Activated CD4-positive, alpha-beta T cell treated with anti-CD3 and anti-CD28 coated beads, Interleukin-2, amount 10 ng/mL, durations not matched to agents 24 days and 14 days (primary cell): ENCODE data around the gene STK39. TPM values are rescaled to one million over a fixed set of nuclear protein-coding genes. Genes with fewer than 3 reads are reported as not detected.

Experiments
- DNase-seq: peaks from one replicate; pipeline ENCODE4 v3.0.0; 2022
- H3K27ac Mint-ChIP-seq: one replicate; pipeline ENCODE4 v1.8.0; 2022; ENCODE audit warnings: mild to moderate bottlenecking, mixed read lengths
- H3K27me3 Mint-ChIP-seq: one replicate; pipeline ENCODE4 v1.8.0; 2022; ENCODE audit warnings: mixed read lengths
- H3K36me3 Mint-ChIP-seq: one replicate; pipeline ENCODE4 v1.8.0; 2022; ENCODE audit warnings: low read depth, mild to moderate bottlenecking, mixed read lengths
- H3K4me1 Mint-ChIP-seq: one replicate; pipeline ENCODE4 v1.8.0; 2021; ENCODE audit warnings: mixed read lengths
- H3K4me3 Mint-ChIP-seq: one replicate; pipeline ENCODE4 v1.8.0; 2022; ENCODE audit warnings: mild to moderate bottlenecking, moderate library complexity, mixed read lengths
- H3K9me3 Mint-ChIP-seq: one replicate; pipeline ENCODE4 v1.8.0; 2021; ENCODE audit warnings: mixed read lengths
- intact Hi-C: fragments of 100-400 bp; cut with micrococcal nuclease; formaldehyde crosslinking; loops from one replicate; pipeline ENCODE4 v1.15.1; 2023
- total RNA-seq: library from RNA; stranded (reverse); gene quantifications from 2 replicates; pipeline ENCODE4 v1.2.3, GENCODE V29; 2022

The STK39 gene
- total RNA-seq, 1 donor from 2014 or later, result 40.9 TPM

- Mint-ChIP-seq H3K27ac (no peak overlapping the region), H3K36me3 (no peaks in the 10 kb centered on the region), H3K4me1 (no peaks in the 10 kb centered on the region)
Measured at GRCh38 chr2:167939514-167940345, 307.7 kb downstream of the STK39 start.

DNA sequence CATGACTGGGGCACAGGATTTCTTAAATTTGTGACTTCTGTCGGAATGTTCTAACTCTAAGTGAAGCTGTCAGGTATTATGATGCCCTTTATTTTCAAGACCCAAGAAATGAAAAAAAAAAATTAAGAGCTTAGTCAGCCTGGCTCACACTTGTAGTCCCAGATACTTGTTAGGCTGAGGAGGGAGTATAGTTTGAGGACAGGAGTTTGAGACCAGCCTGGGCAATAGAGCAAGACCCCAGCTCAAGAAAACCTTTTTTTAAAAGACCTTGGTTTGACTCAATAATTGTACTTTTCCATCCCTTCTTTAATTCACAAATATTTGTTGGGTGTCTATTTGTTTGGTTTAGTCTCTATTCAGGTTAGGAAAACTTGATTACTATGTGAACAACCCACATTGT is 310.0 kb downstream of the STK39 start:
- DNase-seq, result no peak
- H3K4me1 Mint-ChIP-seq, result no peaks in the 10 kb centered on the region
- intact Hi-C loops, result no loop called here
- H3K4me3 Mint-ChIP-seq, result no peak overlapping the region
- peaks cover 14% of the 10 kb centered on the region for H3K27me3 Mint-ChIP-seq
- no peak overlapping the region for H3K27ac Mint-ChIP-seq
- no peaks in the 10 kb centered on the region for H3K36me3 Mint-ChIP-seq
- H3K9me3 Mint-ChIP-seq, result no peaks in the 10 kb centered on the region

More at GRCh38 chr2:167939514-167940345, 307.7 kb downstream of the STK39 start:
- Mint-ChIP-seq H3K9me3 (no peaks in the 10 kb centered on the region), H3K4me3 (no peak overlapping the region), H3K27me3 (peaks cover 14% of the 10 kb centered on the region)
- intact Hi-C loops, result no loop called here
- no peak for DNase-seq

DNA sequence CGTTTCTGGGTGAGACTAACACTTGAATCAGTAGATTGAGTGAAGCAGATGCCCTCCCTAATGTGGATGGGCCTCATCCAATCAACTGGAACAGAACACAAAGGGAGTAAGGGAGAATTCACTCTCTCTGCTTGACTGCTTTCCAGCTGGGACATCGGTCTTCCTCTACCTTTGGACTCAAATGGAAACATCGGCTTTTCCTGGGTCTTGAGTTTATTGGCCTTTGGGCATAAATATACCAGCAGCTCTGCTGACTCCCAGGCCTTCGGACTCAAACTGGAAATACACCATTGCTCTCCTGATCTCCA is 311.6 kb downstream of the STK39 start:
- H3K36me3 Mint-ChIP-seq, result no peaks in the 10 kb centered on the region
- H3K4me3 Mint-ChIP-seq, result no peak overlapping the region
- no peak for DNase-seq
- H3K27ac Mint-ChIP-seq, result no peak overlapping the region
- no peaks in the 10 kb centered on the region for H3K4me1 Mint-ChIP-seq
- intact Hi-C loops, result no loop called here
- no peaks in the 10 kb centered on the region for H3K9me3 Mint-ChIP-seq
- peaks cover 14% of the 10 kb centered on the region for H3K27me3 Mint-ChIP-seq

DNA sequence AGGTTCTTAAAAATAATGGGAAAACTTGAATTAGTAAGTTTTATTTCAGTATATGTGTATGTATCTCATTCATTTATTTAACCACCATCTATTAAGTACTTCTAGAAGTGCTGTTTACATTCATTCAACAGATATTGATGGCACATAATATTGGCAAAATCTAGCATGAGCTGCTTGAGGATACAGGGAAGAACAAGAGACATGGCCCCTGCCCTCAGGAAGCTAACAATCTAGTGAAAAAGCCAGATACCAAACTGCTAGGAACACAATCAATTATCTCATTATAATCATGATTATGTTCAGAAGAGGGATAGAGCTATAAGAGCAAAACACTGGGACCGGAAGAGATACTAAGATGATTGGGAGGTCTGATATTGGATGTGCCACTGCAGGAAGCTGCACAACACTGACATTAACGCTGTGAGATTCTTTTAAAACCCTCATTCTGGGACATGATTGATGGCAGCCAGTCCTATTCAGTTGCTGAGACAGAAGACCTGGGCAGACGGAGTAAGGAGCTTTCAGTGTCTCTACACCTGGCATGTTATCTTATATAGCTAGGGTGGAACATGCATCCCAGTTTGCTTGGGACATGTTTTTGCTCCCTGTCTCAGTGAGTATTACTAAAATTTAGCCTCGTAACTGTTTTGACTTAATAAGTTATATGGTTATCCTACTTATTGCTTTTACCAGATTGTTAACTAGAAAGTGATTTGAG is 314.1 kb downstream of the STK39 start:
- Mint-ChIP-seq H3K36me3 (no peaks in the 10 kb centered on the region), H3K27me3 (peaks cover 5% of the 10 kb centered on the region), H3K4me3 (no peak overlapping the region), H3K4me1 (no peaks in the 10 kb centered on the region), H3K9me3 (no peaks in the 10 kb centered on the region), H3K27ac (no peak overlapping the region)
- no peak for DNase-seq
- intact Hi-C loops, result no loop called here

DNA sequence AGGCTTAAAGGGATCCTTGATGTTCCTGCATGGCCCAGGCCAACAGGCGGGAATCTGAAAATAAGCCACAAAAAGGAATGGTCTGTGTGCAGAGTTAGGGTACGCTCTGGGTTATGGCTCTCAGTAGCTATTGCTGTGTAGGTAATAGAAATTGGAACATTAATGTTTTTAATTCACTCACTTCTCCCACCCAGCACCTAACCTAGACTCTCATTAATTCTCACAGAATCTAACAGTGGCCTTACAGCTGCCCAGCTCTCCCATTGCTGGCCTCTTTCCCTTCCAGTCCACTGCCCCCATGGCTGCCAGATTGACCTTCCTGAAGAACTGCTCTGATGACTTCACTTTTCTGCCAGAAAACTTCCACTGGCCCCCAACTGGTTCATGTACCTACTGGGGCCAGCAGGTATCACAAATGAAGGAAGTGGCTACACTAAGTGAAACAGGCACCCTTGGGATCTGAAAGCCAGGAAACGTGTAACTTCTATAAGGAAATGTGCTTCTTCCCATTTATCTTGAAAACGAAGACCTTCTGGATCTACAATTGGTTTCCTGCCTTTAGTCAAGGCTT is 315.2 kb downstream of the STK39 start:
- no peak overlapping the region for H3K4me3 Mint-ChIP-seq
- H3K9me3 Mint-ChIP-seq, result no peaks in the 10 kb centered on the region
- no peak overlapping the region for H3K27ac Mint-ChIP-seq
- no peak for DNase-seq
- no peaks in the 10 kb centered on the region for H3K4me1 Mint-ChIP-seq
- H3K27me3 Mint-ChIP-seq, result peaks cover 2% of the 10 kb centered on the region
- intact Hi-C loops, result no loop called here
- no peaks in the 10 kb centered on the region for H3K36me3 Mint-ChIP-seq

DNA sequence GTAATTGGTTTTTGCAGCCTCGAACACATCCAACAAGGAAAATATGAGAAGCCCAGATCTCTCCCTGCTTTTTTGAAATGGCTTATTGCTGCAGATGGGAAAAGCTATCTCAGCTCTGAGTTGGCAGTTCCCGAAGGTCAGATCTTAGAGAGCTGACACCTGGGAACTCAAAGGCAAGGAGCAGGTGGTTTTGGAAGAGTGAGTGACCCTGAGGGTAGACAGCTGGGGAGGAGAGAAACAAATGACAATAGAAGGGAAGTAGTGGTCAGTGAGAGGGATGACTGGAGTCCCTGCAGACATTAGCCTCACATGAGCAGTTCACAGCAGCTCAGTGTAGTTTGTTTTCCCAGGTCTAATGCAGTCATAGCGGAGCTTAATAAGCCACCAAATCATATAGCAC is 317.9 kb downstream of the STK39 start:
- H3K27me3 Mint-ChIP-seq, result peaks cover 2% of the 10 kb centered on the region
- intact Hi-C loops, result no loop called here

GRCh38 chr2:167928434-167928833 is 319.0 kb downstream of the STK39 start:
- H3K36me3 Mint-ChIP-seq, result no peaks in the 10 kb centered on the region
- no peaks in the 10 kb centered on the region for H3K9me3 Mint-ChIP-seq
- peaks cover 2% of the 10 kb centered on the region for H3K27me3 Mint-ChIP-seq
- no peaks in the 10 kb centered on the region for H3K4me1 Mint-ChIP-seq
- H3K27ac Mint-ChIP-seq, result no peak overlapping the region
- intact Hi-C loops, result no loop called here
- no peak for DNase-seq
- no peak overlapping the region for H3K4me3 Mint-ChIP-seq

More for the DNA sequence above, 317.9 kb downstream of the STK39 start:
- H3K4me1 Mint-ChIP-seq, result no peaks in the 10 kb centered on the region
- no peak overlapping the region for H3K27ac Mint-ChIP-seq
- H3K4me3 Mint-ChIP-seq, result no peak overlapping the region
- no peaks in the 10 kb centered on the region for H3K9me3 Mint-ChIP-seq
- no peak for DNase-seq
- H3K36me3 Mint-ChIP-seq, result no peaks in the 10 kb centered on the region

DNA sequence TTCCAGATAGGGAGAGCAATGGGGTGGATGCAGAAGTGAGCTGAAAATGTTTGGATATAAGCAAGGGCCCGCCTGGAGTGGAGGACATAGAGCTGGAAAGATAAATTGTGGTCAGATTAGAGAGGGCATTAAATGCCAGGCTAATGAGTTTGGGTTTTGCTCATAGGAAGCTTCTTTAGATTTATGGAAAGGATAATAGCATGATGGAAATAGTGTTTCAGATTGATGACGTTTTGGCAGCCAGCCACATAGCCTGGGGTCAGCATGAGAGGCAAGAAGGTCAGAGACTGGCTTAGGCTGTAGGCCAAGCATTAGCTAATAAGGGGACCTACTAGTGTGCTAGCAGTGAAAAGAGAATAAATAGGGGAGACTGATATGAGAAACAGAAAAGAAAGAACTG is 321.6 kb downstream of the STK39 start:
- no peak for DNase-seq
- Mint-ChIP-seq H3K27me3 (peaks cover 2% of the 10 kb centered on the region), H3K9me3 (no peaks in the 10 kb centered on the region), H3K36me3 (no peaks in the 10 kb centered on the region), H3K27ac (no peak overlapping the region), H3K4me3 (no peak overlapping the region), H3K4me1 (no peaks in the 10 kb centered on the region)
- intact Hi-C loops, result no loop called here

DNA sequence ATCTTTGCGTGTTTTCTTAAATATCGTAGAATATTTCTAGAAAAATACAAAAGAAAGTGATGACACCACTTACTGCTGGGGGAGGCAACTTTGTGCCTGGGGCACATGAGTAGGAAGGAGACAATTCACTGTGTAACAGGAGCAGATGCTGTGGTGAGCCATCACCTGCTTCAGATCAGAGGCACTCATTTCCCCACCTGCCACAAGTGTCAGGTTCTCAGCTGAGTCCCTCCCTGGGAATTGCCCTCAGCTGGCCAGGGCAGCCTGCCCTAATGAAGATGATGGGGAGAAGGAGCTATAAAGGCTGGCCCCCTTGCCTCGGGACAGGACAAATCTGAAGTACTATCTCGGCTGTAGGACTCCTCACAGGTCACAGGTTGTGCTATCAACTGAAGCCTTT is 322.8 kb downstream of the STK39 start:
- no peaks in the 10 kb centered on the region for H3K4me1 Mint-ChIP-seq
- peaks cover 3% of the 10 kb centered on the region for H3K27me3 Mint-ChIP-seq
- no peak overlapping the region for H3K27ac Mint-ChIP-seq
- H3K4me3 Mint-ChIP-seq, result no peak overlapping the region
- H3K36me3 Mint-ChIP-seq, result no peaks in the 10 kb centered on the region
- H3K9me3 Mint-ChIP-seq, result no peaks in the 10 kb centered on the region
- intact Hi-C loops, result no loop called here
- DNase-seq, result no peak

- no peaks in the 10 kb centered on the region for H3K4me1 Mint-ChIP-seq
- peaks cover 13% of the 10 kb centered on the region for H3K27me3 Mint-ChIP-seq
- no peak overlapping the region for H3K4me3 Mint-ChIP-seq
- no peak overlapping the region for H3K27ac Mint-ChIP-seq
- intact Hi-C loops, result no loop called here
- H3K36me3 Mint-ChIP-seq, result no peaks in the 10 kb centered on the region
- no peaks in the 10 kb centered on the region for H3K9me3 Mint-ChIP-seq
- no peak for DNase-seq
Measured at GRCh38 chr2:167916756-167917155, 330.6 kb downstream of the STK39 start.

DNA sequence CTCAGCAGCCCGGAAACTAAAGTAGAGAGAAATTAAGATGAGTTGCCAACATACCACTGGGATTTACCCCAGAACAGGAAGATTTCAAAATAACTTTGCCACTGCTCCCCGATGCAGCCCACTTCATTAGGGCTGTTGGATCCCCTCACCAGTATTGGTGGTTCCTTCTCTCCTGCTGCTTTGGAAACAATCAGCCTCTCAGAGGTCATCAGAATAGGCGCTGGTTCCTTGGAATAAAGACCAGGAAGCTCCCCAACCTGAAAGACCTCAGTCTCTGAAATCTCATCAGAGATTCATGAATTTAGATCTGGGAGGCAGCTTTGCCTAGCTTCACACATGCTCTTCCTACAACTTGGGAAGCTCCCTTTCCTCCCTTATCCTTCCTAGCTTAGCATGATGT is 332.4 kb downstream of the STK39 start:
- H3K9me3 Mint-ChIP-seq, result no peaks in the 10 kb centered on the region
- intact Hi-C loops, result no loop called here

GRCh38 chr2:167908786-167909185 is 338.6 kb downstream of the STK39 start:
- Mint-ChIP-seq H3K9me3 (no peaks in the 10 kb centered on the region), H3K36me3 (no peaks in the 10 kb centered on the region), H3K4me3 (no peak overlapping the region), H3K27ac (no peak overlapping the region), H3K27me3 (peaks cover 11% of the 10 kb centered on the region), H3K4me1 (no peaks in the 10 kb centered on the region)
- intact Hi-C loops, result no loop called here
- DNase-seq, result peak; percentile 37

More for the DNA sequence above, 332.4 kb downstream of the STK39 start:
- H3K36me3 Mint-ChIP-seq, result no peaks in the 10 kb centered on the region
- H3K27me3 Mint-ChIP-seq, result peaks cover 14% of the 10 kb centered on the region
- no peaks in the 10 kb centered on the region for H3K4me1 Mint-ChIP-seq
- peak; percentile 41 for DNase-seq
- H3K27ac Mint-ChIP-seq, result no peak overlapping the region
- no peak overlapping the region for H3K4me3 Mint-ChIP-seq

- Mint-ChIP-seq H3K9me3 (no peaks in the 10 kb centered on the region), H3K27ac (no peak overlapping the region), H3K27me3 (peaks cover 8% of the 10 kb centered on the region), H3K4me1 (no peaks in the 10 kb centered on the region), H3K4me3 (no peak overlapping the region), H3K36me3 (no peaks in the 10 kb centered on the region)
- intact Hi-C loops, result no loop called here
- DNase-seq, result peak; percentile 28
Measured at GRCh38 chr2:167905668-167906067, 341.7 kb downstream of the STK39 start.
